8988T (cell line): ENCODE measurements around the gene FLVCR2.
A peak's percentile ranks its signal among the peaks of the same experiment; 100 is the strongest.

Experiments used
- DNase-seq: peaks from one replicate; pipeline ENCODE4 v3.0.0; 2011

Gene FLVCR2

GRCh38 chr14:75578102-75578785, at the start of gene FLVCR2:
FLVCR2 (plus strand) TSS chr14:75578620; CDS start chr14:75578973, 353 bp downstream.
- peak; percentile 65 for DNase-seq

- no peak for DNase-seq
These were observed 47.2 kb upstream of the FLVCR2 start for GRCh38 chr14:75531256-75531655.

DNA sequence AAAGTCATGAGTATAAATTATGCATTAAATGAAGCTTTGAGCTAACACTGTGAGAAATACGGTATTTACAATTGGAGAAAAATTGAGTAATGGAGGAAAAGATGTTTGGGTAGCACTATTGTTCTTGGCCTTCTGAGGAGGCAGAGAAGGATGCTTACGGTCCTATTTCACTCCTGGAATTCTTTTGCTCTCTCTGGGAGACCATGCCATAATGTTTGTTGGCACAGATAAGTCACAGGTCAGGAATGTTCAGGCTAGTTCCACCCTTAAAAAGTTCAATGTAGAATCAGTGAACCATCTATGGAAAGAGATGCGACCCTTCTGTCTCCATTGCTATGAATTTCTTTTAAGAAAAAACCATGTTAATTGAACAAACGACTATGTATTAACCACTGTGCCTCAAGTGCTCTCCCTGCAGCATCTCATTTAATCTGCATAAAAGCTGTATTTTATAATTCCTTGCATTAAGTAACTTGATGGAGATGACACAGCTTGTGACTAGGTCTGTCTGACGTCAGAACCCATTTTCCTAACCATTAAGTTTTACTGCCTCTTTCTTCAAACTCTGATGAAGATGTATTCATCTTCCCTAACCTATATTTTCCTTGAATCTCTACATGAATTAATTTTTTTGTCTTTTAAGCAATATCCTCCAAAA, 46.6 kb upstream of the FLVCR2 start:
- DNase-seq = no peak

- DNase-seq = no peak
These were observed 44.4 kb upstream of the FLVCR2 start for GRCh38 chr14:75533791-75534555.

DNA sequence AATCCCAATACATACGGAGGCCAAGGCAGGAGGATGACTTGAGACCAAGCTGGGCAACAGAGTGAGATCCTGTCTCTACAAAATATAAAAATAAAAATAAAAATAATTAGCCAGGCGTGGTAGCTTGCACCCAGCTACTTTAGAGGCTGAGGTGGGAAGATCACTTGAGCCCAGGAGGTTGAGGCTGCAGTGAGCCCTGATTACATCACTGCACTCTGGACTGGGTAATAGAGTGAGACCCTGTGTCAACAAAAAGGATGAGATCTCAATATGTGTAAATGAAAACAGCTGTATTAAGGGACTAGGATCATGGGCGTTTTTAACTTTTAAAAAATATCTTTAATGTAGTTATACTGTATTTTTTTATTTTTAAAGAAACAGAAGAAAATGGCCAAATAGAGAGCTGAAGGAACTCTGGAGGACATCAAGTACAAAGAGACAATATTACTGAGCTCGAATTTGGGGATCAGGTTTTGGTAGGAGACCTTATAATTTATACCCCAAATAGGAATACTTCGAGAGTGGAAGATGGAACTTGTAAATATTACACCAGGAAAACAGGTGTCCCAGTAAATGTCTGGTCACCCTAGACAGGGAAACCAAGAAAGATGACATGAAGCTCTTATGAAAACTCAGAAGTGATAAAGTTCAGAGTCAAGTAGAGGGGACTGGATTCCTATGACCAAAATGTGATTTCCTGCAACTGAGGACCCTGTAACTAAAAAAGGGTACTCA, 43.1 kb upstream of the FLVCR2 start:
- DNase-seq = no peak

DNA sequence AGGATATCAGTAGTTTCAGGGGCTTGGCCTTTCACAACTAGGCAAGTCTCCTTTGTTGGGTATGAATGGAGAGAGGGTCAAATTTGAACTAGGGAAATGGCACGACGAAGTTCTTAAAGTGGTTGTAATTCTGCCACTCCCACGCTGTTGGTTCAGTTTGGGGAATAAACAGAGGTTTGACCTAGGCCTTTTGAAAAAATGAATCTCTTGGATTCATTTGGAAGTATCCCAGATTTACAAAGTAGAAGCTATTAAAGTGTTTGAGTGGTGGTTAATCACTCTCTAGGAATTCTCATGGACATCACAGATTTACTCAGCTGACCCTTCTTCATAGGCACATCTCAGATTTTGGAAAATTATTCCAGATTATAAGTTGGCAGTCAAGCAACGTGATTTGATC, 41.3 kb upstream of the FLVCR2 start:
- DNase-seq = no peak

DNA sequence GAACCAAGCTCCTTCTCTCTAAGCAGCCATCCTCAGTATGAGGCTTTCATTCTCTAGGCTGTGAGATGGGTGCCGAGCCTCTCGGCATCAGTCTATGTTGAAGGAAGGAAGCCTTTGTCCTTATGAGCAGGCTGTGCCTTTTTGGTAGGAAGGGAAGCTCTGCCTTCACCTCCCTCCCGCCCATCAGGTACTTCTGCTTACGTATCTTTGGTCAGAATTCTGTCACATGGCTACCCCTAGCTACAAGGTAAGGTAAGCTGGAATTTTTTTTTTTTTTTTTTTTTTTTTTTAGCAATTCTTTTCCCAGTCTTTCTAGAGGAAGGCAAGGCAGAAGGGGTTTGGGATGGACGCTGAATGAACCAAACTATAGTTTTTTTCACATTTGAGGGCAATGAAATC, 39.3 kb upstream of the FLVCR2 start:
- DNase-seq = no peak

DNA sequence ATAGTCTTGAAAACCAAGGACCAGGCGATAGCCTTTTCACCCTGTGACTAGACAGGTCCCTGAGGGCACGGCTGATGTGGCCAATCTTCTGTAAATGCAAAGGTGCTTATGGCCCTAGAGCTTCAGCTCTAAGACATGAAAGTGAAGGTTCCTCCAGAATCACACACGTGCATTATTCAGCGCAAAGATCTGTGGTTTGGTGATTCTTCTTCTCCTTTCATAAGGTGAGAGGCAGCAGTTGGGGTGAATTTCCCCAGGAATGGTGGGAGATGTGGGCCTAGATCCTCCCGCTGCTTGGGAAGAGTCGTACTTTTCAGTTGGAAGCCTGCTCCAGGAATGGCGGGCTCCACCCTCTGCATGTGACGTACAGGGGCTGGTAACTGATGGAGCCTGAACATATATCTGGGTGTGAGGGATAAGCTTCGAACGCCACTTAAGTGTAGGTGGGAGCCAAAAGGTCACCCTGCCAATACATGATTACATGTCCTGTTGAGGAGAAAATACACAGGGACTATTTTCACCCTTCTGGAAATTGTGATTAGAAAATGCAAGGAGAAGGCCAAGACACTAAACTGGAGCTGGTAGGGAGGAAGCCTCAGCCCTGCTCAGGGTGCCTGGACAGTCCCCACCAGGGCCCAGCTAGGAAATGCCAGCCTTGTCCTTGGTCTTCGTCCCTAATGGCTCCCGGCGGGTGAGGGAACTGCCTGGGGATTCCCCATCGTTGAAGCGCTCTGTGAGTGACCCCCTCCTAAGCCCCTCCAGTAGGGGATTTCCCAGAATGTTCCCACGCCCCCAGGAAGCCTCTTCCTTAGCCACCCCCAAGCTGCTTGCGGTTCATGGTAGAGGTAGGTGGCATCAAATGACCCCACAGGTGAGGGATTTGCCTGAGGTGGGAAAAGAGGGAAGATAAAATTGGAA, 38.6 kb upstream of the FLVCR2 start:
- DNase-seq = no peak

- no peak for DNase-seq
These were observed 38.0 kb upstream of the FLVCR2 start for GRCh38 chr14:75540479-75540851.

GRCh38 chr14:75542588-75543091, 35.8 kb upstream of the FLVCR2 start:
- no peak for DNase-seq

DNA sequence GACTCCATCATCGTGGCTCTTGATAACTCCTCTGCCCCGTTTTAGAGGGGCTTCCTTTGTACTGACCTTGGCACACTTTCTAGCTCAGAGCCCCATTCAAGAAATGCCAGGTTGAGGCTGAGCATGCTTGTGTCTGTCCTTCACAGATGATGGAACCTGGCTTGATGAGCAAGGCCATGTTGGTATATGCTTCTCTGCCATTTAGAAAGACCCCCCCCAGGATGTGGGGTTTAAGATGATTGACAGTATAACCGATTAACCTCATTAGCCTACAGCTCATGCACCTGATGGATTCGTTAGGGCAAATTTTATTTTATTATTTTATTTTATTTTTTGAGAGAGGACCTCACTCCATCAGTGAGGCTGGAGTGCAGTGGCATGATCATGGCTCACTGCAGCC, 35.2 kb upstream of the FLVCR2 start:
- no peak for DNase-seq

GRCh38 chr14:75543786-75544185, 34.6 kb upstream of the FLVCR2 start:
- DNase-seq = no peak

DNA sequence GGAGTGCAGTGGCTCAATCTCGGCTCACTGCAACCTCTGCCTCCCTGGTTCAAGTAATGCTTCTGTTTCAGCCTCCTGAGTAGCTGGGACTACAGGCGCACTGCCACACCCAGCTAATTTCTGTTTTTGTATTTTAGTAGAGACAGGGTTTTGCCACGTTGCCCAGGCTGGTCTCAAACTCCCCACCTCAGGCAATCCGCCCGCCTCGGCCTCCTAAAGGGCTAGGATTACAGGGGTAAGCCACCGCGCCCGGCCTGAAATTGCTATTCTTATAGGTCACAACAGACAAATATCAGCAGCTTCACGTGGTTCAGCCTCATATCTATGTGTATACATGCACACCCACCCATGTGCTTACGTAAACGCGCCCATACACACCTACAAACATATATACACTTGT, 32.5 kb upstream of the FLVCR2 start:
- DNase-seq = no peak

- DNase-seq = no peak
These were observed 30.7 kb upstream of the FLVCR2 start for GRCh38 chr14:75547552-75548250.

DNA sequence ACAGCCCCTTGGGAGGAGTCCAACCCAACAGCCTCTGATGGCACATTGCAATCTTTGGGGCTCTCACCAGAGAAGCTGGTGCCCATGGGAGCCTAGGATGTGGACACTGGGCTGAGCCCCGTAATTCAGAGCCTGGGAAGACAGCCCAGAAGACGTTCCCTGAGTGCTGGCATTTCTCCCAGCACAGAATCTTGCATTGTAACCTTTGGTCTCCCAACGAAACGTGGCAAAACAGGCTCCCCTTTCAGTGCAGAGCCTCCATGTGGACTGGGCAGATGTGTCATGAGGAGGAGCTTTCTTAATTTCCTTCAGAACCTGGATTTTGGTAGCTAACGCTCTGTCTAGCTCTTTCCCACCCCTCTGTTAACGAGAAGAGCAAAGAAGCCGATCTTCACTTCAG, 29.9 kb upstream of the FLVCR2 start:
- no peak for DNase-seq

DNA sequence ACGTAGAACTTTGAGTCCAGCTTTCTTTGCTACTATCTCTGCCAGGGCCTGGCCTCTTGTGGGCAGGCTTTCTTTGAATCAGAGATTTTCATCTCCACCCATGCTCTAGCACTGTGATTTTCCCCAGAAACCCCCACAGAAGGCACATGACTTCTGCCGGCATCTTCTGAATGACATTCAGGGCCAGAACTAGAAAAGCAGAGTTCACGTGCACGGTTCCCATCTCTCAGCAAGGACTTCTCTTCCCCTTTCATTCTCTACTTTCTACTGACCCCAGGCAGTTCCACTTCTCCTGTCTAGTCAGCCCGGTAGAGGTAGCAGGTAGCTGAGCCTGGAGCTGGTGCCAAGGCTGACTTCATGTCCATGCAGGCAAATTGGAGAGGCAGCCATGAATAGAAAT, 29.3 kb upstream of the FLVCR2 start:
- no peak for DNase-seq

DNA sequence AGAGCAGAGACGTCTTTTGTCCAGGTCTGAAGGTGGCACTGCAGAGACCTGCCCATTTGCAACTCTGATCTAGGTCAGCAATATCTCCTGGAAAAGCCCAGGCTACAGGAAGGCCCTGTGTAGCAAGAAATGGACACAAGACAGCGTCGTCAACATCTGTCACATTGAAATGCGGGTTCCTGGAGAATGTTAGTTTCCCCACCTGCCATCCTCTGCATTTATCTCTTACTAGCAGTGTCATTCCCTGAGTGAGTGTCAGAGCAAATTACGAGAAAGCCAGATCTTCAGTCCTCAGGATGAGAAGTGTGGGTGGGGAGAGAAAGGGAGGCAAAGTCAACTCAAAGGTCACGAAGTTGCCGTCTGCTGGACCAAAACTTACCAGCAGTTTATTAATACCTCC, 27.4 kb upstream of the FLVCR2 start:
- DNase-seq = no peak

- DNase-seq = no peak
These were observed 25.3 kb upstream of the FLVCR2 start for GRCh38 chr14:75553157-75553556.

GRCh38 chr14:75553761-75554364, 24.6 kb upstream of the FLVCR2 start:
- no peak for DNase-seq

- no peak for DNase-seq
These were observed 23.9 kb upstream of the FLVCR2 start for GRCh38 chr14:75554482-75554881.

DNA sequence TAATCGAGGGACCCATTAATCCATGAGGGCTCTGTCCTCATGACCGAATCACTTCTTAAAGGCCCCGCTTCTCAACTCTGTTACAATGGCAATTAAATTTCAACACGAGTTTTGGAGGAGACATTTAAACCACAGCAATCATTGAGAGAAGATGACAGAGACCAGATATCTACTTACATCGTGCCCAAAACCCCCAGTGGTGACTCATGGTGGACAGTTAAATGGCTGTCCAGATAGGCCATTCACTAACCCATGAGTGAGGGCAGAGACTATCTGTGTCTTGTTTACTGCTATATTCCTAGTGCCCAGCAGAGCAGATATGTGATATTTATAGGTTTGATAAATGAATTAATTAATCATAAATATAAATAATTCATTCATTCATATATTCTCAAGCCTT, 20.0 kb upstream of the FLVCR2 start:
- no peak for DNase-seq
